H9 (cell line): ENCODE results near the gene GRIN2A. TPM values are rescaled to one million over a fixed set of nuclear protein-coding genes. Genes with fewer than 3 reads are reported as not detected.

ENCODE experiments used
- DNase-seq: peaks from one replicate; pipeline ENCODE4 v3.0.0-alpha.2; 2017
- H2AFZ ChIP-seq: one replicate; pipeline ENCODE4 v1.6.1; 2013; ENCODE audit warnings: mild to moderate bottlenecking, low read length, control low read depth, moderate library complexity
- H2AK5ac ChIP-seq: 2 replicates; pipeline ENCODE4 v1.6.1; 2013; ENCODE audit warnings: low read length, control low read depth, mixed read lengths; ENCODE audit not compliant: insufficient read length
- H2BK120ac ChIP-seq: one replicate; pipeline ENCODE4 v1.6.1; 2013; ENCODE audit warnings: low read depth, mild to moderate bottlenecking, low read length, control low read depth, inconsistent platforms; ENCODE audit not compliant: poor library complexity, severe bottlenecking
- H2BK12ac ChIP-seq: 2 replicates; pipeline ENCODE4 v1.6.1; 2013; ENCODE audit warnings: low read length, control low read depth, mixed read lengths, low read depth; ENCODE audit not compliant: insufficient read length
- H2BK15ac ChIP-seq: 2 replicates; pipeline ENCODE4 v1.6.1; 2013; ENCODE audit warnings: low read depth, low read length, control low read depth
- H2BK20ac ChIP-seq: one replicate; pipeline ENCODE4 v1.6.1; 2013; ENCODE audit warnings: low read depth, mild to moderate bottlenecking, low read length, control low read depth, inconsistent platforms; ENCODE audit not compliant: poor library complexity, severe bottlenecking
- H2BK5ac ChIP-seq: 2 replicates; pipeline ENCODE4 v1.6.1; 2013; ENCODE audit warnings: low read length, control low read depth, mixed read lengths; ENCODE audit not compliant: insufficient read length
- H3K14ac ChIP-seq: 2 replicates; pipeline ENCODE4 v1.6.1; 2013; ENCODE audit warnings: low read length, control low read depth; ENCODE audit not compliant: insufficient read depth
- H3K18ac ChIP-seq: 2 replicates; pipeline ENCODE4 v1.6.1; 2013; ENCODE audit warnings: low read depth, mild to moderate bottlenecking, mixed read lengths, low read length, control low read depth; ENCODE audit not compliant: insufficient read length
- H3K23ac ChIP-seq: 2 replicates; pipeline ENCODE4 v1.6.1; 2013; ENCODE audit warnings: low read length, control low read depth, mixed read lengths, low read depth; ENCODE audit not compliant: insufficient read length
- H3K23me2 ChIP-seq: 2 replicates; pipeline ENCODE4 v1.6.1; 2013; ENCODE audit warnings: low read depth, mild to moderate bottlenecking, mixed read lengths, low read length, control low read depth; ENCODE audit not compliant: insufficient read length, poor library complexity, severe bottlenecking
- H3K27ac ChIP-seq: 2 replicates; pipeline ENCODE4 v1.5.1; 2013; ENCODE audit warnings: low read length, control low read depth, mixed read lengths, low read depth; ENCODE audit not compliant: insufficient read length
- H3K27me3 ChIP-seq: 2 replicates; pipeline ENCODE4 v1.6.1; 2013; ENCODE audit warnings: low read length, control low read depth, inconsistent platforms; ENCODE audit not compliant: insufficient read depth
- H3K4ac ChIP-seq: 2 replicates; pipeline ENCODE4 v1.6.1; 2013; ENCODE audit warnings: low read depth, mild to moderate bottlenecking, control low read depth, inconsistent platforms, low read length, moderate library complexity
- H3K4me1 ChIP-seq: 2 replicates; pipeline ENCODE4 v1.6.1; 2013; ENCODE audit warnings: low read length, control low read depth, inconsistent platforms; ENCODE audit not compliant: insufficient read depth
- H3K4me2 ChIP-seq: 2 replicates; pipeline ENCODE4 v1.6.1; 2013; ENCODE audit warnings: low read length, control low read depth, mixed read lengths; ENCODE audit not compliant: insufficient read length, insufficient read depth
- H3K56ac ChIP-seq: 2 replicates; pipeline ENCODE4 v1.6.1; 2013; ENCODE audit warnings: low read depth, mild to moderate bottlenecking, mixed read lengths, low read length, control low read depth; ENCODE audit not compliant: insufficient read length
- H3K79me1 ChIP-seq: 2 replicates; pipeline ENCODE4 v1.6.1; 2013; ENCODE audit warnings: low read depth, mild to moderate bottlenecking, moderate library complexity, low read length, control low read depth, inconsistent platforms; ENCODE audit not compliant: insufficient read depth, poor library complexity, severe bottlenecking
- H3K79me2 ChIP-seq: 2 replicates; pipeline ENCODE4 v1.6.1; 2013; ENCODE audit warnings: low read length, control low read depth, inconsistent platforms; ENCODE audit not compliant: insufficient read depth
- H3K9ac ChIP-seq: 2 replicates; pipeline ENCODE4 v1.6.1; 2013; ENCODE audit warnings: low read length, control low read depth, mixed read lengths; ENCODE audit not compliant: insufficient read length; ENCODE audit errors: extremely low read depth
- H3K9me3 ChIP-seq: one replicate; pipeline ENCODE4 v1.6.1; 2013; ENCODE audit warnings: low read depth, low read length, inconsistent platforms; ENCODE audit not compliant: control insufficient read depth
- H3T11ph ChIP-seq: one replicate; pipeline ENCODE4 v1.6.1; 2013; ENCODE audit warnings: mild to moderate bottlenecking, low read length, control low read depth, inconsistent platforms
- H4K20me1 ChIP-seq: one replicate; pipeline ENCODE4 v1.6.1; 2013; ENCODE audit not compliant: control insufficient read depth, insufficient read length, insufficient read depth
- H4K5ac ChIP-seq: 2 replicates; pipeline ENCODE4 v1.6.1; 2013; ENCODE audit warnings: low read depth, mild to moderate bottlenecking, mixed read lengths, low read length, control low read depth; ENCODE audit not compliant: insufficient read length
- H4K8ac ChIP-seq: replicated peaks from 2 replicates; pipeline ENCODE4 v1.6.1; 2013; ENCODE audit warnings: low read length, control low read depth, mixed read lengths, low read depth; ENCODE audit not compliant: insufficient read length
- H4K91ac ChIP-seq: 2 replicates; pipeline ENCODE4 v1.6.1; 2013; ENCODE audit warnings: low read depth, mild to moderate bottlenecking, moderate library complexity, mixed read lengths, low read length, control low read depth; ENCODE audit not compliant: insufficient read length
- H3K27ac Mint-ChIP-seq, 3 experiments: 2 replicates in 2 of 3; 3 replicates in 1 of 3; pipeline ENCODE4 v1.8.0; 2020 to 2021; ENCODE audit warnings: mixed read lengths in 3 of 3, mild to moderate bottlenecking in 1 of 3, moderate library complexity in 1 of 3
- H3K27me3 Mint-ChIP-seq: 2 replicates; pipeline ENCODE4 v1.8.0; 2021; ENCODE audit warnings: low read depth, mild to moderate bottlenecking, moderate library complexity, mixed read lengths
- H3K36me3 Mint-ChIP-seq, 3 experiments: 2 replicates in 2 of 3; 3 replicates in 1 of 3; pipeline ENCODE4 v1.8.0; 2020 to 2021; ENCODE audit warnings: low read depth in 3 of 3, mixed read lengths in 3 of 3; ENCODE audit not compliant: insufficient read depth in 1 of 3
- H3K4me1 Mint-ChIP-seq, 2 experiments: 2 replicates each; pipeline ENCODE4 v1.8.0; 2020; ENCODE audit warnings: mixed read lengths in 2 of 2
- H3K4me3 Mint-ChIP-seq, 2 experiments: 2 replicates in 1 of 2; 3 replicates in 1 of 2; pipeline ENCODE4 v1.8.0; 2020 to 2021; ENCODE audit warnings: mild to moderate bottlenecking in 2 of 2, mixed read lengths in 2 of 2, moderate library complexity in 1 of 2
- H3K9me3 Mint-ChIP-seq, 2 experiments: 2 replicates in 1 of 2; 3 replicates in 1 of 2; pipeline ENCODE4 v1.8.0; 2020; ENCODE audit warnings: mild to moderate bottlenecking in 2 of 2, mixed read lengths in 2 of 2, moderate library complexity in 1 of 2
- WGBS: extraction: QIAGEN DNeasy Blood & Tissue Kit; methylation state at CpG from one replicate; pipeline ENCODE4 v1.1.7; 2013; ENCODE audit warnings: missing lambda C conversion rate, low lambda C conversion rate, mixed read lengths; ENCODE audit not compliant: insufficient read length; ENCODE audit errors: extremely low coverage; 5-methylcytosine and 5-hydroxymethylcytosine counted together
- total RNA-seq: library from RNA; stranded (reverse); gene quantifications from 2 replicates; pipeline ENCODE4 v1.2.1, GENCODE V29; 2021
- TF ChIP-seq, protein P1 (sequence below): fragments of 200-600 bp; sonication (generic); conservative IDR thresholded peaks from 3 replicates; pipeline ENCODE4 v1.8.0; 2021; ENCODE audit warnings: antibody characterized with exemption, mild to moderate bottlenecking

The GRIN2A gene
- total RNA-seq, 1 experiment from 2014 or later = 1.5 TPM

DNA sequence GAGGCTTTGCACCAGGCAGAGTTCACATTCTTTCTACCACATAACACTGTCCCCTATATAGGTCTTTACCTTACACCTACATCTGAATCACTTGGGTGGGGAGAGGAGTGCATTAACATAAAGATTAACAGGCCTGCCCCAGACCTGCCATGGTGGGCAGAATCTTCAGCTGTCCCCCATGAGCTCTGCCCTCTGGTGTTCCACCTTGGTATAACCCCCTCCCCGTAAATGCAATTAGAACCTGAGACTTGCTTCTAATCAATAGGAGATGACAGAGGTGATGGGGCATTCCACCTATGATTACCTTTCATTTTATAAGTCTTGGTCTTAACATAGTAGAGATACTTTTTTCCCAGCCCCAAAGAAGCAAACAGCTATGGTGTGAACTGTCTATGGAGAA is 20.4 kb upstream of the GRIN2A start:
- H3K9me3 ChIP-seq = no peaks in the 10 kb centered on the region
- Mint-ChIP-seq H3K27ac (no peak overlapping the region), H3K9me3 (peaks cover 6 to 20% of the 10 kb centered on the region in 2 experiments), H3K36me3 (peaks cover 0 to 8% (median 4%) of the 10 kb centered on the region in 3 experiments; a peak in 3 of 7 replicates), H3K4me3 (no peak overlapping the region), H3K4me1 (peaks cover 0 to under 1% of the 10 kb centered on the region in 2 experiments; a peak in 1 of 4 replicates), H3K27me3 (no peaks in the 10 kb centered on the region; the same call in 1 of the 2 replicates)
- no peak overlapping the region for H3K4ac ChIP-seq
- no peak overlapping the region for H2BK20ac ChIP-seq
- no peak overlapping the region for H3K23ac ChIP-seq
- H2BK12ac ChIP-seq = no peak overlapping the region
- H2AFZ ChIP-seq = no peak overlapping the region
- H3K27me3 ChIP-seq = no peaks in the 10 kb centered on the region
- H3T11ph ChIP-seq = no peak overlapping the region
- no peak overlapping the region for H3K14ac ChIP-seq
- H3K9ac ChIP-seq = no peak overlapping the region
- H3K23me2 ChIP-seq = no peaks in the 10 kb centered on the region
- H4K20me1 ChIP-seq = no peaks in the 10 kb centered on the region
- H3K4me2 ChIP-seq = no peak overlapping the region
- H3K27ac ChIP-seq = no peak overlapping the region
- H3K79me1 ChIP-seq = no peaks in the 10 kb centered on the region
- no peak overlapping the region for H4K91ac ChIP-seq
- H3K79me2 ChIP-seq = no peaks in the 10 kb centered on the region
- H4K5ac ChIP-seq = no peak overlapping the region
- H2BK15ac ChIP-seq = no peak overlapping the region
- no peak for DNase-seq
- TF ChIP-seq, protein P1, sequence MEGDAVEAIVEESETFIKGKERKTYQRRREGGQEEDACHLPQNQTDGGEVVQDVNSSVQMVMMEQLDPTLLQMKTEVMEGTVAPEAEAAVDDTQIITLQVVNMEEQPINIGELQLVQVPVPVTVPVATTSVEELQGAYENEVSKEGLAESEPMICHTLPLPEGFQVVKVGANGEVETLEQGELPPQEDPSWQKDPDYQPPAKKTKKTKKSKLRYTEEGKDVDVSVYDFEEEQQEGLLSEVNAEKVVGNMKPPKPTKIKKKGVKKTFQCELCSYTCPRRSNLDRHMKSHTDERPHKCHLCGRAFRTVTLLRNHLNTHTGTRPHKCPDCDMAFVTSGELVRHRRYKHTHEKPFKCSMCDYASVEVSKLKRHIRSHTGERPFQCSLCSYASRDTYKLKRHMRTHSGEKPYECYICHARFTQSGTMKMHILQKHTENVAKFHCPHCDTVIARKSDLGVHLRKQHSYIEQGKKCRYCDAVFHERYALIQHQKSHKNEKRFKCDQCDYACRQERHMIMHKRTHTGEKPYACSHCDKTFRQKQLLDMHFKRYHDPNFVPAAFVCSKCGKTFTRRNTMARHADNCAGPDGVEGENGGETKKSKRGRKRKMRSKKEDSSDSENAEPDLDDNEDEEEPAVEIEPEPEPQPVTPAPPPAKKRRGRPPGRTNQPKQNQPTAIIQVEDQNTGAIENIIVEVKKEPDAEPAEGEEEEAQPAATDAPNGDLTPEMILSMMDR = peak; percentile 64
- H2AK5ac ChIP-seq = no peak overlapping the region
- no peak overlapping the region for H3K56ac ChIP-seq
- WGBS = no CpG with 5 or more reads among the region's 1 CpG
- no peak overlapping the region for H2BK5ac ChIP-seq
- no peaks in the 10 kb centered on the region for H3K4me1 ChIP-seq
- no peak overlapping the region for H4K8ac ChIP-seq
- no peak overlapping the region for H2BK120ac ChIP-seq
- no peak overlapping the region for H3K18ac ChIP-seq
